LNCAP (cell line): ENCODE measurements around the gene SFSWAP.

Experiments
- CTCF ChIP-seq: fragments of 450-650 bp; IDR thresholded peaks from 2 replicates; pipeline ENCODE4 v1.5.1; 2017; ENCODE audit warnings: mild to moderate bottlenecking

The SFSWAP gene

GRCh38 chr12:131695968-131696367 lies 14.9 kb upstream of the SFSWAP start:
- TF ChIP-seq CTCF, result no peak

GRCh38 chr12:131698286-131698685 lies 12.6 kb upstream of the SFSWAP start:
- no peak for TF ChIP-seq CTCF

GRCh38 chr12:131699434-131699833 lies 11.5 kb upstream of the SFSWAP start:
- TF ChIP-seq CTCF, result no peak

- no peak for TF ChIP-seq CTCF
Measured at GRCh38 chr12:131700271-131700670, 10.6 kb upstream of the SFSWAP start.

- TF ChIP-seq CTCF, result no peak
Measured at GRCh38 chr12:131701705-131702572, 9.0 kb upstream of the SFSWAP start.

- TF ChIP-seq CTCF, result no peak
Measured at GRCh38 chr12:131702573-131702877, 8.4 kb upstream of the SFSWAP start.

GRCh38 chr12:131703161-131703560 lies 7.7 kb upstream of the SFSWAP start:
- TF ChIP-seq CTCF, result no peak

- TF ChIP-seq CTCF, result no peak
Measured at GRCh38 chr12:131704509-131704908, 6.4 kb upstream of the SFSWAP start.
